Astrocyte (in vitro differentiated cells and primary cell): ENCODE results near the gene PARG.
"Not testable (repeated sequence)": the region's sequence is repeated elsewhere in the genome, so short reads cannot be mapped to it uniquely, and the experiment has no call there.

Experiments used
- EZH2 ChIP-seq: IDR thresholded peaks from 2 replicates; pipeline ENCODE4 v1.6.1; 2012; ENCODE audit warnings: mild to moderate bottlenecking, low read length, inconsistent platforms; ENCODE audit not compliant: insufficient read depth
- TF ChIP-seq, protein P1 (sequence below): IDR thresholded peaks from 2 replicates; pipeline ENCODE4 v1.5.1; 2011; ENCODE audit warnings: low read depth, mild to moderate bottlenecking, inconsistent platforms, low read length, moderate library complexity; ENCODE audit not compliant: insufficient read depth

DNA sequence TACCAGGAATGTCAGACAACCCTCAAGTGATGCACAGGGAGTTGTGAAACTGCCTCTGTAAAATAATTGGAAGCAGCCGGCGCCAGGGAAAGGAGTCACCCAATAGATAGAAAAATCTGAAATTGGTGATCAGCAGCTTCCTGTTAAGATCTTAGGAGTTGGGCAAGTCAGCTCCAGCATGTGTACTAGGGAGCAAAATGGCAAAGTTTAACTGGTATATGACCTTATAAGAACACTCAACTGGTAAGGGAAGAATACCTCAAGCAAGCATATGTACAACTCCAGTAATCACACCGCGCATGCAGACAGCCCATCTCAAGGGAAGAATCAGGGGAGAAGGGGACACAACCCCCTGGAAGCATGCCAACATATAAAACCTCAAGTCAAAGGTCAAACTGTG is 18.3 kb downstream of the PARG start:
- TF ChIP-seq, protein P1, sequence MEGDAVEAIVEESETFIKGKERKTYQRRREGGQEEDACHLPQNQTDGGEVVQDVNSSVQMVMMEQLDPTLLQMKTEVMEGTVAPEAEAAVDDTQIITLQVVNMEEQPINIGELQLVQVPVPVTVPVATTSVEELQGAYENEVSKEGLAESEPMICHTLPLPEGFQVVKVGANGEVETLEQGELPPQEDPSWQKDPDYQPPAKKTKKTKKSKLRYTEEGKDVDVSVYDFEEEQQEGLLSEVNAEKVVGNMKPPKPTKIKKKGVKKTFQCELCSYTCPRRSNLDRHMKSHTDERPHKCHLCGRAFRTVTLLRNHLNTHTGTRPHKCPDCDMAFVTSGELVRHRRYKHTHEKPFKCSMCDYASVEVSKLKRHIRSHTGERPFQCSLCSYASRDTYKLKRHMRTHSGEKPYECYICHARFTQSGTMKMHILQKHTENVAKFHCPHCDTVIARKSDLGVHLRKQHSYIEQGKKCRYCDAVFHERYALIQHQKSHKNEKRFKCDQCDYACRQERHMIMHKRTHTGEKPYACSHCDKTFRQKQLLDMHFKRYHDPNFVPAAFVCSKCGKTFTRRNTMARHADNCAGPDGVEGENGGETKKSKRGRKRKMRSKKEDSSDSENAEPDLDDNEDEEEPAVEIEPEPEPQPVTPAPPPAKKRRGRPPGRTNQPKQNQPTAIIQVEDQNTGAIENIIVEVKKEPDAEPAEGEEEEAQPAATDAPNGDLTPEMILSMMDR: not testable (repeated sequence)
- TF ChIP-seq EZH2: not testable (repeated sequence)
